Measurements from ENCODE around the gene LTBP4.
"Not testable (repeated sequence)": the region's sequence is repeated elsewhere in the genome, so short reads cannot be mapped to it uniquely, and the experiment has no call there.

The LTBP4 gene, protein sequence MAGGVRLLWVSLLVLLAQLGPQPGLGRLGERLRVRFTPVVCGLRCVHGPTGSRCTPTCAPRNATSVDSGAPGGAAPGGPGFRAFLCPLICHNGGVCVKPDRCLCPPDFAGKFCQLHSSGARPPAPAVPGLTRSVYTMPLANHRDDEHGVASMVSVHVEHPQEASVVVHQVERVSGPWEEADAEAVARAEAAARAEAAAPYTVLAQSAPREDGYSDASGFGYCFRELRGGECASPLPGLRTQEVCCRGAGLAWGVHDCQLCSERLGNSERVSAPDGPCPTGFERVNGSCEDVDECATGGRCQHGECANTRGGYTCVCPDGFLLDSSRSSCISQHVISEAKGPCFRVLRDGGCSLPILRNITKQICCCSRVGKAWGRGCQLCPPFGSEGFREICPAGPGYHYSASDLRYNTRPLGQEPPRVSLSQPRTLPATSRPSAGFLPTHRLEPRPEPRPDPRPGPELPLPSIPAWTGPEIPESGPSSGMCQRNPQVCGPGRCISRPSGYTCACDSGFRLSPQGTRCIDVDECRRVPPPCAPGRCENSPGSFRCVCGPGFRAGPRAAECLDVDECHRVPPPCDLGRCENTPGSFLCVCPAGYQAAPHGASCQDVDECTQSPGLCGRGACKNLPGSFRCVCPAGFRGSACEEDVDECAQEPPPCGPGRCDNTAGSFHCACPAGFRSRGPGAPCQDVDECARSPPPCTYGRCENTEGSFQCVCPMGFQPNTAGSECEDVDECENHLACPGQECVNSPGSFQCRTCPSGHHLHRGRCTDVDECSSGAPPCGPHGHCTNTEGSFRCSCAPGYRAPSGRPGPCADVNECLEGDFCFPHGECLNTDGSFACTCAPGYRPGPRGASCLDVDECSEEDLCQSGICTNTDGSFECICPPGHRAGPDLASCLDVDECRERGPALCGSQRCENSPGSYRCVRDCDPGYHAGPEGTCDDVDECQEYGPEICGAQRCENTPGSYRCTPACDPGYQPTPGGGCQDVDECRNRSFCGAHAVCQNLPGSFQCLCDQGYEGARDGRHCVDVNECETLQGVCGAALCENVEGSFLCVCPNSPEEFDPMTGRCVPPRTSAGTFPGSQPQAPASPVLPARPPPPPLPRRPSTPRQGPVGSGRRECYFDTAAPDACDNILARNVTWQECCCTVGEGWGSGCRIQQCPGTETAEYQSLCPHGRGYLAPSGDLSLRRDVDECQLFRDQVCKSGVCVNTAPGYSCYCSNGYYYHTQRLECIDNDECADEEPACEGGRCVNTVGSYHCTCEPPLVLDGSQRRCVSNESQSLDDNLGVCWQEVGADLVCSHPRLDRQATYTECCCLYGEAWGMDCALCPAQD (N-terminal part only)

DNA sequence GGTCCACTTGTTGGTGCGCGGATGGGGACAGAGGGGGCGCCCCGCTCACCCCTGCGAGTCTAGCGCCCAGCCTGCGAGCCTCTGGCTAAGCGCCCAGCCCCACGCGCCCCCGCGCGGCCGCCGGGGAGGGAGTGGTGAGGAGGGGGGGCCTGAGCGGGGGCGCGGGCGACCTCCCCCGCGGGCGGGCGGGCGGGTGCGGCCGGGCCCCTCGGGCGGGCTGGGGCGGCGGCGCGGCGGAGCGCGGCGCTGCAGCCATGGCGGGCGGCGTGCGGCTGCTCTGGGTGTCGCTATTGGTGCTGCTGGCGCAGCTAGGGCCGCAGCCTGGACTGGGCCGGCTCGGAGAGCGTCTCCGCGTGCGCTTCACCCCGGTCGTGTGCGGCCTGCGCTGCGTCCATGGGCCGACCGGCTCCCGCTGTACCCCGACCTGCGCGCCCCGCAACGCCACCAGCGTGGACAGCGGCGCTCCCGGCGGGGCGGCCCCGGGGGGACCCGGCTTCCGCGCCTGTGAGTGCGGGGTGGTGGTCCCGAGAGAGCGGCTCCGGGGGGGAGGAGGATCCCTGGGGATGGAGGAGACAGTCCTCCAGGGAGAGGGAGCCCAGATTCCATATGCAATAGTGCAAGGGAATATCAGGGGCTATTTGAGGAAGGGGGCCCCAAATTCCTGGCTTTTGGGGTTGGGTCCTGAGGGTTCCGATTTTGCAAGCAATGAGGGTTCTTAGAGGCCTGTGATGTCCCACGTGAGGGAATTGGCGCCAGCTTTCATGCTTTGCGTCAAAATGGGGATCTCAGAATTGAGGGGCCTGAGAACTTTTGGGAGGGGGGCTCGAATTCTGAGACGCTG, at the start of gene LTBP4:
LTBP4 (plus strand) TSS at position 236 of the 841 bp plus-strand sequence; CDS start at position 255, 19 bp downstream.
- DNase-seq (ENCODE audit: low spot score) = peak; percentile 74

- no peak for DNase-seq (ENCODE audit: low spot score)
Measured at GRCh38 chr19:40552848-40553247, 48.3 kb upstream of the LTBP4 start.

- DNase-seq (ENCODE audit: low spot score) = peak; percentile 32
Measured at GRCh38 chr19:40553885-40554857, 47.0 kb upstream of the LTBP4 start.

GRCh38 chr19:40555978-40556689, 45.0 kb upstream of the LTBP4 start:
- DNase-seq (ENCODE audit: low spot score) = peak; percentile 20

GRCh38 chr19:40556953-40557530, 44.1 kb upstream of the LTBP4 start:
- DNase-seq (ENCODE audit: low spot score) = peak; percentile 22

GRCh38 chr19:40559394-40559793, 41.8 kb upstream of the LTBP4 start:
- DNase-seq (ENCODE audit: low spot score) = no peak

DNA sequence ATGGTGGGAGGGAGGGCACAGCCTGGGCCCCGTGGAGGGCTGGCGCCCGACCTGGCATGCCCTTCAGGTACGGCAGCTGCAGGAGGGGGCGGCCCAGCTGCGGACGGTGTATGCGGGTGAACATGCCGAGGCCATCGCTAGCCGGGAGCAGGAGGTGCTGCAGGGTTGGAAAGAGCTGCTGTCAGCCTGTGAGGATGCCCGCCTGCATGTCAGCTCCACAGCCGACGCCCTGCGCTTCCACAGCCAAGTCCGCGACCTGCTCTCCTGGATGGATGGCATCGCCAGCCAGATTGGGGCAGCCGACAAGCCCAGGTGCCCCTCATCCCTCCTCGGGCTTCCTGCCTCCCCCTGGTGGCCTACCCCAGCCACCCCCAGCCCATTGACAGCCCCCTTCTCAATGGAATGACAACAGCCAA, 41.1 kb upstream of the LTBP4 start:
- DNase-seq (ENCODE audit: low spot score) = peak; percentile 54

DNA sequence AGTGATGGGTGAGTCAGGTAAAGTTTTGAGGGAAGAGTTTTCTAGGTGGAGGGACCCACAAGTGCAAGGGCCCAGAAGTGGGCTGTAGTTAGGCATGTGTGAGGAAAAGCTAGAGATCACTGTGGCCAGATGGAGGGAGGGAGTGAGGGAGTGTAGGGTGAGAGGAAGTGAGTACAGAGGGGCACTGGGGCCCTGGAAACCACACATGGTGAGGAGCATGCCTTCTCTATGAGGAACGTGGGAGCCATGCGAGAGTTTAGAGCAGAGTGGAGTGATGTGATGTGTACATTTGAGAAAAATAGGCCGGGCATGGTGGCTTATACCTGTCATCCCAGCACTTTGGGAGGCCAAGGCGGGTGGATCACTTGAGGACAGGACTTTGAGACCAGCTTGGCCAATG, 39.2 kb upstream of the LTBP4 start:
- DNase-seq (ENCODE audit: low spot score) = no peak

- not testable (repeated sequence) for DNase-seq (ENCODE audit: low spot score)
Measured at GRCh38 chr19:40564535-40564934, 36.6 kb upstream of the LTBP4 start.

DNA sequence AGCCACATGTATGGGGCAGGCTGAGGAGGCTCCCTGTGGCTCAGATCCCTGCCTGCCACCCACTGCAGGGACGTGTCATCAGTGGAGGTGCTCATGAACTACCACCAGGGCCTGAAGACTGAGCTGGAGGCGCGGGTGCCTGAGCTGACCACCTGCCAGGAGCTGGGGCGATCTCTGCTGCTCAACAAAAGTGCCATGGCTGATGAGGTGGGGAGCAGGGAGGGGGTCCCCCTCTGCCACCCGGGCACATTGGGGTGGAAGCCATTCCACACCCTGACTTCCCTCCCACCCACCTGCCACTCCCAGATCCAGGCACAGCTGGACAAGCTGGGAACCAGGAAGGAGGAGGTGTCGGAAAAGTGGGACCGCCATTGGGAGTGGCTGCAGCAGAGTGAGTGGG, 35.8 kb upstream of the LTBP4 start:
- no peak for DNase-seq (ENCODE audit: low spot score)

- no peak for DNase-seq (ENCODE audit: low spot score)
Measured at GRCh38 chr19:40565910-40566495, 35.2 kb upstream of the LTBP4 start.

DNA sequence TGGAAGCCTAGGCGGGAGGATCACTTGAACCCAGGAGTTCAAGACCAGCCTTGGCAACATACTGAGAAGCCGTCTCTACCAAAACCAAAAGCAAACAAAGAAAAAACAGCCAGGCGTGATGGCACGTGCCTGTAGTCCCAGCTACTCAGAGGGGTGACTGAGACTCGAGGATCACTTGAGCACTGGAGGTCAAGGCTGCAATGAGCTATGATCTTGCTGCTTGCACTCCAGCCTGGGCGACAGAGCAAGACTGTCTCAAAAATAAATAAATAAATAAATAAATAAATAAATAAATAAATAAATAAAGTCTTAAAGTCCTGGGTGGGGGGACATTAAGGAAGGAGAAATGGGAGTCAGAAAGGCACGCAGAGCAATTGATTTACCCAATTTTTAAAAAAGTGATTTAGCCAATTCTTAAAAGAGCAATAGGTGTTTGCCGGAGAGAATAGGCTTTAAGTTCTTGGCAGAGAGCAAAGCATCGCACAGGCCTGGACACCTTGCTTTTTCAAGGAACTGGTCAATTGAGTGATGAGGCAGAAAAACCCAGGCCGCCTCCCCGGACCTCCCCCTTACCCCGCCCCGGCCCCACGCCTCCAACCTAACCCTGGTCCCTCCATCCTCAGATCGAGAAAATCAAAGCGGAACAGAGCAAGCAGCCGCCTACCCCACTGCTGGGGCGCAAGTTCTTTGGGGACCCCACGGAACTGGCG, 34.0 kb upstream of the LTBP4 start:
- no peak for DNase-seq (ENCODE audit: low spot score)

DNA sequence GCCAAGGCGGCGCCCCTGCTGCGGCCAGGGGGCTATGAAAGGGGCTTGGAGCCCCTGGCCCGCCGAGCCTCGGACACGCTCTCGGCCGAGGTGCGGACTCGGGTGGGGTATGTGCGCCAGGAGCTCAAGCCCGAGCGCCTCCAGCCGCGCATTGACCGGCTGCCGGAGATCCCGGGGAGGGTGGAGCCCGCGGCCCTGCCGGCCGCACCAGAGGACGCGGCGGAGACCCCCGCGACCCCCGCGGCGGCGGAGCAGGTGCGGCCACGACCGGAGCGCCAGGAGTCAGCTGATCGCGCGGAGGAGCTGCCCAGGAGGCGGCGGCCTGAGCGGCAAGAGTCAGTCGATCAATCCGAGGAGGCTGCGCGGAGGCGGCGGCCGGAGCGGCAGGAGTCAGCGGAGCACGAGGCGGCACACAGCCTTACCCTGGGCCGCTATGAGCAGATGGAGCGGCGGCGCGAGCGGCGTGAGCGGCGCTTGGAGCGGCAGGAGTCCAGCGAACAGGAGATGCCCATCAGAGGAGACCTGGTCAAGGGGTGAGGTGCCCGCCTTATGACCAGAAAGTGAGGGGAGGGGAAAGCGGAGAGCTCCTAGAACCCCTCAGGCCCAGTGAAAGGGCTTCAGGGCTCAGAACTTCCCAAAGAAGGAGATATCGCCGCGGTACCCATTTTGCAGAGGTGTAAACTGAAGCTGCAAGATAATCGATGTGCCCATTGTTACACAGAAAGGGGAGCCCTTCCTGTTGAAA, 33.2 kb upstream of the LTBP4 start:
- DNase-seq (ENCODE audit: low spot score) = no peak

DNA sequence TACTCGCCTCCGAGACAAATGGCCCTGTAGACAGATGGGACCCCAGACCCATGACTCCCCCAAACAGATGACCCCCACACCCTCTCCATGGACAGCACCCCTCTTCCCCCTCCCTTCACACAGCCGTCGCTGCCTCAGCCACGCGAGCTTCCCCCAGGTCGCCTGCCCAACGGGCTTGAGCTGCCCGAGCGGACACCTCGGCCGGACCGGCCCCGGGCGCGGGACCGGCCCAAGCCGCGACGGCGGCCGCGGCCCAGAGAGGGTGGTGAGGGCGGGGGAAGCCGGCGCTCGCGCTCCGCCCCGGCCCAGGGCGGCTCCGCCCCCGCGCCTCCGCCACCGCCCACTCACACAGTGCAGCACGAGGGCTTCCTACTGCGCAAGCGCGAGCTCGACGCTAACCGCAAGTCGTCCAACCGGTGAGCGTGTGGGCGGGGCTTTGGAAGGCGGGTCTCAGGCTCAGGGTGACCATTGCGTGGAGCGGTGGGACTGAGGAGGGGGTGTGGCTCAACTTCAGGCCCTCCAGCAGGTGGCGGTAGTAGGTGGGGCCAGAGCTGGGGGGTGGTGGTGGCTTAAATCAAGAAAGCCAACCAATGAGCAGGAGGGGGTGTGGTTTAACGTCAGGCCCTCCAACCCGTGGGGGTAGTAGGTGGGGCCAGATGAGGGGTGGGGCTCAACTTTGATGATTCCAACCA, 30.7 kb upstream of the LTBP4 start:
- DNase-seq (ENCODE audit: low spot score) = peak; percentile 98

GRCh38 chr19:40571005-40571318, 30.2 kb upstream of the LTBP4 start:
- DNase-seq (ENCODE audit: low spot score) = no peak

DNA sequence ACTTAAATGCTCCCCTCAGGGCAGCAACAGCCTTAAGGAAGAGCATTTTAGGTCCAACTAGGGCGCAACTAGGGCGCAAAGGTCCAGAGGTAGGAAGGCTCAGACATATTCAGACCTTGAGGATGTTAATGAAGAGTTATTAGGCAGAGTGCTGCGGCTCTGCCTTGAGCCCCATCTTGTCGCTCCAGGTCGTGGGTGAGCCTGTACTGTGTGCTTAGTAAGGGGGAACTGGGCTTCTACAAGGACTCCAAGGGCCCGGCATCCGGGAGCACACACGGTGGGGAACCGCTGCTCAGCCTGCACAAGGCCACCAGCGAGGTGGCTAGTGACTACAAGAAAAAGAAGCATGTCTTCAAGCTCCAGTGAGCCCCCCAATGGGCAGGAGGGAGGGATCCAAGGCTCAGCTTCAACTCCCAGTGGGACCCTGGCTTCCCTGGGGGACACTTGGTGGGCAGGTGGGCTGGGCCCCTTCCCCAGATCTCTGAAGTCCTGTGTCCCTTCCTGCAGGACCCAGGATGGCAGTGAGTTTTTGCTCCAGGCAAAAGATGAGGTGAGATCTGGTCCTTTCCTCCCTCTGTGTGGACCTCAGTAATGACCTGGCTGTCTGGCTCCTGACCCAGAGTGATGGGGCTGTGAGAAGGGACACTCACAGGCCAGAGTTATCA, 29.2 kb upstream of the LTBP4 start:
- no peak for DNase-seq (ENCODE audit: low spot score)

Data from D341Med (cell line).